ENCODE results near the gene BNIPL.

The BNIPL gene

GRCh38 chr1:151009674-151010345 is 26.6 kb upstream of the BNIPL start:
- DNase-seq (ENCODE audit: low read depth, low spot score): no peak

- DNase-seq (ENCODE audit: low read depth, low spot score): no peak
These were observed 26.1 kb upstream of the BNIPL start for GRCh38 chr1:151010346-151010726.

GRCh38 chr1:151011154-151011850 is 25.1 kb upstream of the BNIPL start:
- DNase-seq (ENCODE audit: low read depth, low spot score): no peak

- DNase-seq (ENCODE audit: low read depth, low spot score): no peak
These were observed 23.5 kb upstream of the BNIPL start for GRCh38 chr1:151012684-151013471.

- DNase-seq (ENCODE audit: low read depth, low spot score): no peak
These were observed 22.9 kb upstream of the BNIPL start for GRCh38 chr1:151013518-151013917.

- DNase-seq (ENCODE audit: low read depth, low spot score): peak; percentile 56
These were observed 11.7 kb upstream of the BNIPL start for GRCh38 chr1:151024540-151025146.

- DNase-seq (ENCODE audit: low read depth, low spot score): no peak
These were observed 9.9 kb upstream of the BNIPL start for GRCh38 chr1:151026460-151026859.

- DNase-seq (ENCODE audit: low read depth, low spot score): no peak
These were observed 4.2 kb upstream of the BNIPL start for GRCh38 chr1:151032164-151032563.

- no peak for DNase-seq (ENCODE audit: low read depth, low spot score)
These were observed 1.2 kb upstream of the BNIPL start for GRCh38 chr1:151035167-151035566.

- DNase-seq (ENCODE audit: low read depth, low spot score): no peak
These were observed 646 bp downstream of the BNIPL start for GRCh38 chr1:151037032-151037431.

- no peak for DNase-seq (ENCODE audit: low read depth, low spot score)
These were observed 3.1 kb downstream of the BNIPL start for GRCh38 chr1:151039521-151039920.

GRCh38 chr1:151043163-151043562 is 6.8 kb downstream of the BNIPL start:
- DNase-seq (ENCODE audit: low read depth, low spot score): no peak

GRCh38 chr1:151047591-151047924 is 11.2 kb downstream of the BNIPL start, which contains the start of gene C1orf56:
C1orf56 (plus strand) TSS chr1:151047751; CDS start chr1:151047848, 97 bp downstream.
- no peak for DNase-seq (ENCODE audit: low read depth, low spot score)

GRCh38 chr1:151047925-151048644 is 11.7 kb downstream of the BNIPL start:
- DNase-seq (ENCODE audit: low read depth, low spot score): no peak

- DNase-seq (ENCODE audit: low read depth, low spot score): peak; percentile 70
These were observed 12.3 kb downstream of the BNIPL start for GRCh38 chr1:151048645-151049032.

GRCh38 chr1:151049458-151049857 is 13.1 kb downstream of the BNIPL start:
- no peak for DNase-seq (ENCODE audit: low read depth, low spot score)

- DNase-seq (ENCODE audit: low read depth, low spot score): no peak
These were observed 13.8 kb downstream of the BNIPL start for GRCh38 chr1:151050051-151050688.

GRCh38 chr1:151051356-151052009 is 15.1 kb downstream of the BNIPL start:
- DNase-seq (ENCODE audit: low read depth, low spot score): no peak

GRCh38 chr1:151054971-151055547 is 18.7 kb downstream of the BNIPL start:
- DNase-seq (ENCODE audit: low read depth, low spot score): no peak

- DNase-seq (ENCODE audit: low read depth, low spot score): no peak
These were observed 19.2 kb downstream of the BNIPL start for GRCh38 chr1:151055581-151055980.

Data from iPS DF 19.7 (cell line).